Measurements from ENCODE around the gene ATP6AP1. TPM values are rescaled to one million over a fixed set of nuclear protein-coding genes. Genes with fewer than 3 reads are reported as not detected.

Gene ATP6AP1
- total RNA-seq, 1 experiment from 2014 or later: 46.6 TPM

GRCh38 chrX:154440623-154441357, 12.3 kb downstream of the ATP6AP1 start:
- in situ Hi-C loops (cut with HindIII; ENCODE audit: low pct_unique_long_range_greater_than_20kb, low sequenced_read_pairs): no loop called here
- no peak for DNase-seq (ENCODE audit: low read depth)

- in situ Hi-C loops (cut with HindIII; ENCODE audit: low pct_unique_long_range_greater_than_20kb, low sequenced_read_pairs): no loop called here
- DNase-seq (ENCODE audit: low read depth): no peak
These were observed 13.1 kb downstream of the ATP6AP1 start for GRCh38 chrX:154441564-154441963.

- in situ Hi-C loops (cut with HindIII; ENCODE audit: low pct_unique_long_range_greater_than_20kb, low sequenced_read_pairs): no loop called here
- no peak for DNase-seq (ENCODE audit: low read depth)
These were observed 13.7 kb downstream of the ATP6AP1 start for GRCh38 chrX:154441984-154442707.

GRCh38 chrX:154443479-154443910, 15.0 kb downstream of the ATP6AP1 start:
- no peak for DNase-seq (ENCODE audit: low read depth)
- in situ Hi-C loops (cut with HindIII; ENCODE audit: low pct_unique_long_range_greater_than_20kb, low sequenced_read_pairs): no loop called here

- peak; percentile 49 for DNase-seq (ENCODE audit: low read depth)
- in situ Hi-C loops (cut with HindIII; ENCODE audit: low pct_unique_long_range_greater_than_20kb, low sequenced_read_pairs): no loop called here
These were observed 15.7 kb downstream of the ATP6AP1 start, which contains the start of gene FAM50A for GRCh38 chrX:154443992-154444754. Gene FAM50A, plus strand, starts transcription at chrX:154444141. Its CDS starts 95 bp downstream, at chrX:154444236.

GRCh38 chrX:154444755-154445246, 16.3 kb downstream of the ATP6AP1 start:
- DNase-seq (ENCODE audit: low read depth): no peak
- in situ Hi-C loops (cut with HindIII; ENCODE audit: low pct_unique_long_range_greater_than_20kb, low sequenced_read_pairs): no loop called here

GRCh38 chrX:154445776-154446175, 17.3 kb downstream of the ATP6AP1 start:
- in situ Hi-C loops (cut with HindIII; ENCODE audit: low pct_unique_long_range_greater_than_20kb, low sequenced_read_pairs): no loop called here
- DNase-seq (ENCODE audit: low read depth): no peak

- in situ Hi-C loops (cut with HindIII; ENCODE audit: low pct_unique_long_range_greater_than_20kb, low sequenced_read_pairs): no loop called here
These were observed 18.0 kb downstream of the ATP6AP1 start for GRCh38 chrX:154446430-154446829.

GRCh38 chrX:154448484-154448883, 20.0 kb downstream of the ATP6AP1 start:
- in situ Hi-C loops (cut with HindIII; ENCODE audit: low pct_unique_long_range_greater_than_20kb, low sequenced_read_pairs): no loop called here
- DNase-seq (ENCODE audit: low read depth): no peak

More at GRCh38 chrX:154446430-154446829, 18.0 kb downstream of the ATP6AP1 start:
- no peak for DNase-seq (ENCODE audit: low read depth)

- DNase-seq (ENCODE audit: low read depth): no peak
- in situ Hi-C loops (cut with HindIII; ENCODE audit: low pct_unique_long_range_greater_than_20kb, low sequenced_read_pairs): no loop called here
These were observed 21.1 kb downstream of the ATP6AP1 start for GRCh38 chrX:154449618-154450017.

- in situ Hi-C loops (cut with HindIII; ENCODE audit: low pct_unique_long_range_greater_than_20kb, low sequenced_read_pairs): no loop called here
- no peak for DNase-seq (ENCODE audit: low read depth)
These were observed 21.8 kb downstream of the ATP6AP1 start for GRCh38 chrX:154450312-154450711.

- no peak for DNase-seq (ENCODE audit: low read depth)
- in situ Hi-C loops (cut with HindIII; ENCODE audit: low pct_unique_long_range_greater_than_20kb, low sequenced_read_pairs): no loop called here
These were observed 24.3 kb downstream of the ATP6AP1 start for GRCh38 chrX:154452823-154453222.

GRCh38 chrX:154457491-154458115, 29.1 kb downstream of the ATP6AP1 start:
- in situ Hi-C loops (cut with HindIII; ENCODE audit: low pct_unique_long_range_greater_than_20kb, low sequenced_read_pairs): no loop called here
- peak; percentile 30 for DNase-seq (ENCODE audit: low read depth)

GRCh38 chrX:154458116-154458953, 29.9 kb downstream of the ATP6AP1 start, which contains the start of gene PLXNA3:
Gene PLXNA3, plus strand, starts transcription at chrX:154458281. Its CDS starts 1,903 bp downstream, at chrX:154460184.
- in situ Hi-C loops (cut with HindIII; ENCODE audit: low pct_unique_long_range_greater_than_20kb, low sequenced_read_pairs): no loop called here
- DNase-seq (ENCODE audit: low read depth): no peak

- peak; percentile 11 for DNase-seq (ENCODE audit: low read depth)
These were observed 30.7 kb downstream of the ATP6AP1 start for GRCh38 chrX:154458954-154459778.

GRCh38 chrX:154459832-154460231, 31.4 kb downstream of the ATP6AP1 start:
- no peak for DNase-seq (ENCODE audit: low read depth)
- in situ Hi-C loops (cut with HindIII; ENCODE audit: low pct_unique_long_range_greater_than_20kb, low sequenced_read_pairs): no loop called here

More at GRCh38 chrX:154458954-154459778, 30.7 kb downstream of the ATP6AP1 start:
- in situ Hi-C loops (cut with HindIII; ENCODE audit: low pct_unique_long_range_greater_than_20kb, low sequenced_read_pairs): no loop called here
